ENCODE measurements around the gene SIX1.

SIX1 gene

DNA sequence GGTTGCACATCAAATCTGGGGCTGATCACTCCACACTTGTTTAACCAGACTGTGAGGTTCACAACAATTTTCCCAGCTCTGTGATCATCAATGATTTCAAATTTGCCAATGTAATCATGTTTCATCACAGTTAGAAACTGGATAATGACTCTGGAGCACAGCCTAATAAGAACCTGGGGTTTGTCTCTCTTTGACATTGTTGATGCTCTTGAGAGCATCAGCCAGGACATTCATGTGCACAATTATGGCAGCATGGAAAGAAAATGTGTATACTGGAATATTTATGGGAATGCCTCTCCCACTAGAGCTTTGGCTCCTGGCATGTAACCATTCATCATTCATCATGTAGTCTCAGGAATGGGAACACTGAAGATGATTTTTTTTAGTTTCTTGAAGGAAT lies 47.0 kb downstream of the SIX1 start:
- TF ChIP-seq RARB (CRISPR knock-in tag; IDR thresholded peaks at IDR 0.05) (no peak), GLIS3 (CRISPR knock-in tag; IDR thresholded peaks at IDR 0.05) (no peak), SNAI2 (CRISPR knock-in tag; IDR thresholded peaks at IDR 0.05) (no peak), ZNF8 (CRISPR knock-in tag; IDR thresholded peaks at IDR 0.05) (no peak), TCF4 (CRISPR knock-in tag; IDR thresholded peaks at IDR 0.05; ENCODE audit: borderline replicate concordance) (no peak), ZFP3 (CRISPR knock-in tag; IDR thresholded peaks at IDR 0.05) (no peak), PPARA (CRISPR knock-in tag; IDR thresholded peaks at IDR 0.05; ENCODE audit: borderline replicate concordance) (no peak), ESRRG (CRISPR knock-in tag; IDR thresholded peaks at IDR 0.05) (no peak), ARNTL (CRISPR knock-in tag; IDR thresholded peaks at IDR 0.05; ENCODE audit: borderline replicate concordance, low read depth) (no peak), ZFP30 (CRISPR knock-in tag; IDR thresholded peaks at IDR 0.05) (no peak), ZNF565 (CRISPR knock-in tag; conservative IDR thresholded peaks at IDR 0.05; ENCODE audit: low read depth) (no peak), CSDC2 (CRISPR knock-in tag; IDR thresholded peaks at IDR 0.05) (no peak), ZC3H10 (CRISPR knock-in tag; IDR thresholded peaks at IDR 0.05) (no peak), ISL1 (CRISPR knock-in tag; IDR thresholded peaks at IDR 0.05) (no peak), TOX (CRISPR knock-in tag; IDR thresholded peaks at IDR 0.05; ENCODE audit: borderline replicate concordance) (no peak), BACH2 (CRISPR knock-in tag; IDR thresholded peaks at IDR 0.05; ENCODE audit: borderline replicate concordance) (no peak)
- TF ChIP-seq, protein P1, sequence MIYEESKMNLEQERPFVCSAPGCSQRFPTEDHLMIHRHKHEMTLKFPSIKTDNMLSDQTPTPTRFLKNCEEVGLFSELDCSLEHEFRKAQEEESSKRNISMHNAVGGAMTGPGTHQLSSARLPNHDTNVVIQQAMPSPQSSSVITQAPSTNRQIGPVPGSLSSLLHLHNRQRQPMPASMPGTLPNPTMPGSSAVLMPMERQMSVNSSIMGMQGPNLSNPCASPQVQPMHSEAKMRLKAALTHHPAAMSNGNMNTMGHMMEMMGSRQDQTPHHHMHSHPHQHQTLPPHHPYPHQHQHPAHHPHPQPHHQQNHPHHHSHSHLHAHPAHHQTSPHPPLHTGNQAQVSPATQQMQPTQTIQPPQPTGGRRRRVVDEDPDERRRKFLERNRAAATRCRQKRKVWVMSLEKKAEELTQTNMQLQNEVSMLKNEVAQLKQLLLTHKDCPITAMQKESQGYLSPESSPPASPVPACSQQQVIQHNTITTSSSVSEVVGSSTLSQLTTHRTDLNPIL (CRISPR knock-in tag; IDR thresholded peaks at IDR 0.05; ENCODE audit: low read depth) = no peak
- TF ChIP-seq, protein P2, sequence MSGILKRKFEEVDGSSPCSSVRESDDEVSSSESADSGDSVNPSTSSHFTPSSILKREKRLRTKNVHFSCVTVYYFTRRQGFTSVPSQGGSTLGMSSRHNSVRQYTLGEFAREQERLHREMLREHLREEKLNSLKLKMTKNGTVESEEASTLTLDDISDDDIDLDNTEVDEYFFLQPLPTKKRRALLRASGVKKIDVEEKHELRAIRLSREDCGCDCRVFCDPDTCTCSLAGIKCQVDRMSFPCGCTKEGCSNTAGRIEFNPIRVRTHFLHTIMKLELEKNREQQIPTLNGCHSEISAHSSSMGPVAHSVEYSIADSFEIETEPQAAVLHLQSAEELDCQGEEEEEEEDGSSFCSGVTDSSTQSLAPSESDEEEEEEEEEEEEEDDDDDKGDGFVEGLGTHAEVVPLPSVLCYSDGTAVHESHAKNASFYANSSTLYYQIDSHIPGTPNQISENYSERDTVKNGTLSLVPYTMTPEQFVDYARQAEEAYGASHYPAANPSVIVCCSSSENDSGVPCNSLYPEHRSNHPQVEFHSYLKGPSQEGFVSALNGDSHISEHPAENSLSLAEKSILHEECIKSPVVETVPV (CRISPR knock-in tag; IDR thresholded peaks at IDR 0.05) = no peak
- TF ChIP-seq, protein P3, sequence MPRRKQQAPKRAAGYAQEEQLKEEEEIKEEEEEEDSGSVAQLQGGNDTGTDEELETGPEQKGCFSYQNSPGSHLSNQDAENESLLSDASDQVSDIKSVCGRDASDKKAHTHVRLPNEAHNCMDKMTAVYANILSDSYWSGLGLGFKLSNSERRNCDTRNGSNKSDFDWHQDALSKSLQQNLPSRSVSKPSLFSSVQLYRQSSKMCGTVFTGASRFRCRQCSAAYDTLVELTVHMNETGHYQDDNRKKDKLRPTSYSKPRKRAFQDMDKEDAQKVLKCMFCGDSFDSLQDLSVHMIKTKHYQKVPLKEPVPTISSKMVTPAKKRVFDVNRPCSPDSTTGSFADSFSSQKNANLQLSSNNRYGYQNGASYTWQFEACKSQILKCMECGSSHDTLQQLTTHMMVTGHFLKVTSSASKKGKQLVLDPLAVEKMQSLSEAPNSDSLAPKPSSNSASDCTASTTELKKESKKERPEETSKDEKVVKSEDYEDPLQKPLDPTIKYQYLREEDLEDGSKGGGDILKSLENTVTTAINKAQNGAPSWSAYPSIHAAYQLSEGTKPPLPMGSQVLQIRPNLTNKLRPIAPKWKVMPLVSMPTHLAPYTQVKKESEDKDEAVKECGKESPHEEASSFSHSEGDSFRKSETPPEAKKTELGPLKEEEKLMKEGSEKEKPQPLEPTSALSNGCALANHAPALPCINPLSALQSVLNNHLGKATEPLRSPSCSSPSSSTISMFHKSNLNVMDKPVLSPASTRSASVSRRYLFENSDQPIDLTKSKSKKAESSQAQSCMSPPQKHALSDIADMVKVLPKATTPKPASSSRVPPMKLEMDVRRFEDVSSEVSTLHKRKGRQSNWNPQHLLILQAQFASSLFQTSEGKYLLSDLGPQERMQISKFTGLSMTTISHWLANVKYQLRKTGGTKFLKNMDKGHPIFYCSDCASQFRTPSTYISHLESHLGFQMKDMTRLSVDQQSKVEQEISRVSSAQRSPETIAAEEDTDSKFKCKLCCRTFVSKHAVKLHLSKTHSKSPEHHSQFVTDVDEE (CRISPR knock-in tag; IDR thresholded peaks at IDR 0.05) = no peak
- TF ChIP-seq, protein P4, sequence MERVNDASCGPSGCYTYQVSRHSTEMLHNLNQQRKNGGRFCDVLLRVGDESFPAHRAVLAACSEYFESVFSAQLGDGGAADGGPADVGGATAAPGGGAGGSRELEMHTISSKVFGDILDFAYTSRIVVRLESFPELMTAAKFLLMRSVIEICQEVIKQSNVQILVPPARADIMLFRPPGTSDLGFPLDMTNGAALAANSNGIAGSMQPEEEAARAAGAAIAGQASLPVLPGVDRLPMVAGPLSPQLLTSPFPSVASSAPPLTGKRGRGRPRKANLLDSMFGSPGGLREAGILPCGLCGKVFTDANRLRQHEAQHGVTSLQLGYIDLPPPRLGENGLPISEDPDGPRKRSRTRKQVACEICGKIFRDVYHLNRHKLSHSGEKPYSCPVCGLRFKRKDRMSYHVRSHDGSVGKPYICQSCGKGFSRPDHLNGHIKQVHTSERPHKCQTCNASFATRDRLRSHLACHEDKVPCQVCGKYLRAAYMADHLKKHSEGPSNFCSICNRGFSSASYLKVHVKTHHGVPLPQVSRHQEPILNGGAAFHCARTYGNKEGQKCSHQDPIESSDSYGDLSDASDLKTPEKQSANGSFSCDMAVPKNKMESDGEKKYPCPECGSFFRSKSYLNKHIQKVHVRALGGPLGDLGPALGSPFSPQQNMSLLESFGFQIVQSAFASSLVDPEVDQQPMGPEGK (CRISPR knock-in tag; IDR thresholded peaks at IDR 0.05; ENCODE audit: borderline replicate concordance) = no peak
- no peak for ATAC-seq

DNA sequence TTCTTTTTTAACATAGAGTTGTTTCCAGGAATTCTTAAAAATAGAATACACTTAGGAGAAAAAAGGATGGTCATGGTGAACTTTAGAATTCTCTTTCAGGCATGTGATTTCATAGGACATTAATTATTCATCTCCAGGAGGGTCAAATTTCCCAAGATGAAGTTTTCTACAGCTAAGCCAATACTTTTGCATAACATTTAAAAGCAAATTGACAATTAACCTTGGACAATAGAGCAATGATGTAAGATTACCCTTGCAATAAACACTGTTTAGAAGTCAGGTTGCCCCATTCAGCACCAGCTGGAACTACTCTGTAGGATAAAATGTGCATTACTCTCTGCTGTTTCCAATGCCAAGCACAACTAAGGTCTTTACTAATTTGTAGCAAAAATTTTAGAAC lies 49.5 kb downstream of the SIX1 start:
- no peak for TF ChIP-seq ZNF8 (CRISPR knock-in tag; IDR thresholded peaks at IDR 0.05)
- ATAC-seq = no peak

DNA sequence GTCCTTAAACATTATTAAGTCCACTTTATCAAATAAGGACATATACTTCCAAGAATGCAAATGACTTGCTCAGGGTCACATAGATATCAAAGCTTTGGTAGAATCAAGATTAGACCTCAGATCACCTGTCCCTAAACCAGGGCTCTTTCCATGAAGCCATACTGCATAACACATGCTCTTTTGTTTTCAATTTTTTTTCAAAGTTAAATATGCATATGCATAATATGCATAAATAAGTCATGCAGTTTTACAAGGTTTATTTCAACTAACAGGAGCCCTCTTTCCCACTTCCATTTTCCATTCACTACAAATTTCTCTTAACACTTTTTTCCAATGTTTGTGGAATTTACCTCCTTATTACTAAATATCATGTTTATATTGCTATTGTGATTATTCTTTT lies 53.1 kb downstream of the SIX1 start:
- no peak for TF ChIP-seq CSDC2 (CRISPR knock-in tag; IDR thresholded peaks at IDR 0.05)
- TF ChIP-seq, protein P2 (CRISPR knock-in tag; IDR thresholded peaks at IDR 0.05) = no peak
- TF ChIP-seq RARB (CRISPR knock-in tag; IDR thresholded peaks at IDR 0.05) = no peak
- no peak for TF ChIP-seq ZC3H10 (CRISPR knock-in tag; IDR thresholded peaks at IDR 0.05)
- TF ChIP-seq SNAI2 (CRISPR knock-in tag; IDR thresholded peaks at IDR 0.05) = no peak
- TF ChIP-seq GLIS3 (CRISPR knock-in tag; IDR thresholded peaks at IDR 0.05) = no peak
- TF ChIP-seq ISL1 (CRISPR knock-in tag; IDR thresholded peaks at IDR 0.05) = no peak
- TF ChIP-seq ZNF8 (CRISPR knock-in tag; IDR thresholded peaks at IDR 0.05) = no peak
- no peak for TF ChIP-seq ZFP3 (CRISPR knock-in tag; IDR thresholded peaks at IDR 0.05)
- no peak for TF ChIP-seq ESRRG (CRISPR knock-in tag; IDR thresholded peaks at IDR 0.05)
- TF ChIP-seq, protein P5, sequence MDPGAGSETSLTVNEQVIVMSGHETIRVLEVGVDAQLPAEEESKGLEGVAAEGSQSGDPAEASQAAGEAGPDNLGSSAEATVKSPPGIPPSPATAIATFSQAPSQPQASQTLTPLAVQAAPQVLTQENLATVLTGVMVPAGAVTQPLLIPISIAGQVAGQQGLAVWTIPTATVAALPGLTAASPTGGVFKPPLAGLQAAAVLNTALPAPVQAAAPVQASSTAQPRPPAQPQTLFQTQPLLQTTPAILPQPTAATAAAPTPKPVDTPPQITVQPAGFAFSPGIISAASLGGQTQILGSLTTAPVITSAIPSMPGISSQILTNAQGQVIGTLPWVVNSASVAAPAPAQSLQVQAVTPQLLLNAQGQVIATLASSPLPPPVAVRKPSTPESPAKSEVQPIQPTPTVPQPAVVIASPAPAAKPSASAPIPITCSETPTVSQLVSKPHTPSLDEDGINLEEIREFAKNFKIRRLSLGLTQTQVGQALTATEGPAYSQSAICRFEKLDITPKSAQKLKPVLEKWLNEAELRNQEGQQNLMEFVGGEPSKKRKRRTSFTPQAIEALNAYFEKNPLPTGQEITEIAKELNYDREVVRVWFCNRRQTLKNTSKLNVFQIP (CRISPR knock-in tag; IDR thresholded peaks at IDR 0.05; ENCODE audit: borderline replicate concordance, low read depth) = no peak
- TF ChIP-seq ARNTL (CRISPR knock-in tag; IDR thresholded peaks at IDR 0.05; ENCODE audit: borderline replicate concordance, low read depth) = no peak
- TF ChIP-seq TCF4 (CRISPR knock-in tag; IDR thresholded peaks at IDR 0.05; ENCODE audit: borderline replicate concordance) = no peak
- TF ChIP-seq, protein P1 (CRISPR knock-in tag; IDR thresholded peaks at IDR 0.05; ENCODE audit: low read depth) = no peak
- TF ChIP-seq ZFP30 (CRISPR knock-in tag; IDR thresholded peaks at IDR 0.05) = no peak
- ATAC-seq = no peak

Data from SK-N-SH treated with all-trans-retinoic acid at 6 μM for 48 hours (cell line).